ENCODE measurements around the gene LBP.
"Not testable (repeated sequence)": the region's sequence is repeated elsewhere in the genome, so short reads cannot be mapped to it uniquely, and the experiment has no call there.

LBP gene

DNA sequence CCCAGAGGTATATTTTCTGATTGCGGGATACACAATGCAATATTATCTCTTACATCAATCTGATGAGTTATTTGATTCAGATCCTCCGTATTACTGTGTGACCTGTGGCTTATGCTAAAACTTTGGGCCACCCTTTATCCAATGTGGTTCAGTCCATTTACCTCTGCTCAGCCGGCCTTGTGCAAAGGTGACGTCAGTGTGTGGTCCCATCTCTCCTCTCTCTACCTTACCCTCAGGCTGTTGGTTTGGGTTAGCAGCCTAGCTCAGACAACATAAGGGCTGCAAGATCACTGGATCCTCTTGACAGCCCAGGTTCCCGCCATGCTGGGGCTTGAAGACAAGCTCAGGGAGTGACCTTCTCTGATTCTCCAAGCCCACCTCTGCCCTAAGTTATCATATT is 55.8 kb downstream of the LBP start:
- no peak for DNase-seq (ENCODE audit: low read depth)

DNA sequence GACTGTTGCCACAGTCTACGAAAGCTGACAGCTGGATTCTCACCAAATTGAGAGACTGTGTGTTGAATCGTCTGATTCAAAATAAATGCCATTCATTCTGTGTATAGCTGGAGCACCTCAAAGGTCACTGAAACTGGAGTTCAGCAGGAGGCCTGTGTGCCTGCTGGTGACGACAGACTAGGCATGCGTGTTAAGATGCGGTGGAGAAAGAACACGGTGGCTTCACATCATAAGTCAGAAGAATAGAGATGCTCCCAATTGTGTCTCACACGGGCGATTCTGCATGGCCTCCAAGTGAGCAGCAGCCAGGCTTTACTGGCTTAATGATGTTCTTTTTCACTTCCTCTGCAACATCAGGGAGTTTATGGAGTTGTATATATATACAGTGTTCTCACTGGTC is 56.5 kb downstream of the LBP start:
- DNase-seq (ENCODE audit: low read depth) = no peak

DNA sequence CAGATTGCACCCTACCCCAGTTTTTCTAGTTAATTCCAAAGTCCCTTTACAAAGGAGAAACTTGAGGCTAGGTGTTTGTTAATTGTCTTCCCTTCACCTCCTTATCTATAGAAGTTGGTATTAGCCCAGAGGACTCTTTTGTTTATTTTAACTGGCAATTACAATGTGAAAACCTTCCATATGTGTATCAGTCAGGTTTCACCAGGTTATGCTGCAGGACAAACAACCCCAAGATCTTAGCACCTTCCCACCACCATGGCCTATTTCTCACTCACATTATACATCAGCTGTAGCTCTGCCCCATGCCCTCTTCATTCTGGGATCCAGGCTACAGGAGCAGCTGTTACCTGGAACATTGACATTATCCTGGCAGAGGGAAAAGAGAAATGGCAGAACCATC is 57.7 kb downstream of the LBP start:
- DNase-seq (ENCODE audit: low read depth) = no peak

DNA sequence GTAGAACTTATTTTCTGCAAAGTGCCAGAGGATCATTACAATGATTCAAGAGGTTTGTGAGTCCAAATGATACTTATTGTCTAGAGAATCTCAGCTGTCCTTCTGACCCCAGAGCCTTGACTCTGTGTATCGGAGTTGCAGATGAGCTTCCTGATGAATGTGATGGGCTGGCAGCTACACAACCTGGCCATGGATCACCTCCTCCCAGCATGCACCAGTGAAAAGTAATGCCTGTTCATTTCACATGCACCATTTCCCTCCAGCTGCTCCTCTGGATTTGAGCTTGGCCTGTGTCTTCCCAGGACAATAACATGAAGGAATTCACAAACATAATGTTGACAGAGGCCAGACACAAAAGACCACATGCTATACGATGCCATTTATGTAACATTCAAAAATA is 58.9 kb downstream of the LBP start:
- no peak for DNase-seq (ENCODE audit: low read depth)

DNA sequence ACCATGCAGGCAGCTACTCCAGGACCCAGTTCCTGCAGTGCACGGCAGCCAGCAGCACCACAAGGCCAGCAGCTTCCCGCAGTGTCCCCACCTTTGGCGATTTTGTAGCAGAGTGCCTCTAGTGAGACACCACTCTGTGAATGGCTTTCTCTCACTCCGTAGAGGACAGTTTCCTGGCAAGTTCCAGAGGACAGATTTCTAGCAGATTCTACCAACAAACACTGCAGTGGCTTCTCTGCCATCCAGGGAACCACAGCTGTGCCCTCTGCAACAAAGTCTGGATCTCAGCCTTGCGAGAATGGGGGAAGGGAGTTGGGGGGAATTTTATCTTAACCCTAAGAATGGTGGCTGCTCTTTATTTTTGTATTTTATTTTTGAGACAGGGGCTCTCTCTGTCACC is 60.2 kb downstream of the LBP start:
- no peak for DNase-seq (ENCODE audit: low read depth)

DNA sequence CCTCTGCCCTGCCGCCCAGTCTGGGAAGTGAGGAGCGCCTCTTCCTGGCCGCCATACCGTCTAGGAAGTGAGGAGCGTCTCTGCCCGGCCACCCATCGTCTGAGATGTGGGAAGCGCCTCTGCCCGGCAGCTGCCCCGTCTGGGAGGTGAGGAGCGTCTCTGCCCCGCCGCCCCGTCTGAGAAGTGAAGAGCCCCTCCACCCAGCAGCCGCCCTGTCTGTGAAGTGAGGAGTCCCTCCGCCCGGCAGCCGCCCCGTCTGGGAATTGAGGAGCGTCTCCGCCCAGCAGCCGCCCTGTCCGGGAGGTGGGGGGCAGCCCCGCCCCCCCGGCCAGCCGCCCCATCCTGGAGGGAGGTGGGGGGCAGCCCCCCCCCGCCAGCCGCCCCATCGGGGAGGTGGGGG is 61.0 kb downstream of the LBP start:
- DNase-seq (ENCODE audit: low read depth) = no peak

DNA sequence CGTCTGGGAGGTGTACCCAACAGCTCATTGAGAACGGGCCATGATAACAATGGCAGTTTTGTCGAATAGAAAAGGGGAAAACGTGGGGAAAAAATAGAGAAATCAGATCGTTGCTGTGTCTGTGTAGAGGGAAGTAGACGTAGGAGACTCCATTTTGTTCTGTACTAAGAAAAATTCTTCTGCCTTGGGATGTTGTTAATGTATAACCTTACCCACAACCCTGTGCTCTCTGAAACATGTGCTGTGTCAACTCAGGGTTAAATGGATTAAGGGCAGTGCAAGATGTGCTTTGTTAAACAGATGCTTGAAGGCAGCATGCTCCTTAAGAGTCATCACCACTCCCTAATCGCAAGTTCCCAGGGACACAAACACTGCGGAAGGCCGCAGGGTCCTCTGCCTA is 61.5 kb downstream of the LBP start:
- DNase-seq (ENCODE audit: low read depth) = not testable (repeated sequence)

DNA sequence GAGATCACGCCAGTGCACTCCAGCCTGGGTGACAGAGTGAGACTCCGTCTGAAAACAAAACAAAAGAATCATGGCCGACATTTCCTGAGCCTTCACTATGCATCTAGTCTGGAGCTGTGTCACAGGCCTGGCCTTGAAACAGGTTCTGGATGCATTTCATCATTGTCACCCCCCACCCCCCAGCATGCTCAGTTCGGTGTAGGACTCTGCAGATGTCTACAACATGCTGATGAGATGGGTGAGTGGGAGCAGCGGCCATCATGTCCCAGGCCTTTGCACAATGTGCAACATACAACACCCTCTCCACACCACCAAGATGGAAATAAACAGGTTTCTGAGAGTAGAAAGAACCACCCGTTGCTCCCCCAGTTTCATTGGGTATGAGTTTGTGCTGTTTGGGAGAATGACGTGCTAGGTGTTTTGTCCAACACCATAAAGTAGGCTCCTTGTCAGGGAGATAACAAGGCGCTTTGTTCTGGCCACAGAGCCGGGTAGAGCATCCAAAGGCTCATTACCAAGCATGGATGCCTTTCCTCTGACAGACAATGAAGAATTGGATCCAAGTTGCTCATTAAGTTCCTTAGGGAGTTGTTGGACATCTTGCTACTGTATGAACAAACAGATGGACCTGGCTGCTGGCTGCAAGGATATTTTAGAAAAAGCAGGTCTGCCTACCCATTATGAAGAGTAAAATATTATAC is 66.7 kb downstream of the LBP start:
- DNase-seq (ENCODE audit: low read depth) = no peak

DNA sequence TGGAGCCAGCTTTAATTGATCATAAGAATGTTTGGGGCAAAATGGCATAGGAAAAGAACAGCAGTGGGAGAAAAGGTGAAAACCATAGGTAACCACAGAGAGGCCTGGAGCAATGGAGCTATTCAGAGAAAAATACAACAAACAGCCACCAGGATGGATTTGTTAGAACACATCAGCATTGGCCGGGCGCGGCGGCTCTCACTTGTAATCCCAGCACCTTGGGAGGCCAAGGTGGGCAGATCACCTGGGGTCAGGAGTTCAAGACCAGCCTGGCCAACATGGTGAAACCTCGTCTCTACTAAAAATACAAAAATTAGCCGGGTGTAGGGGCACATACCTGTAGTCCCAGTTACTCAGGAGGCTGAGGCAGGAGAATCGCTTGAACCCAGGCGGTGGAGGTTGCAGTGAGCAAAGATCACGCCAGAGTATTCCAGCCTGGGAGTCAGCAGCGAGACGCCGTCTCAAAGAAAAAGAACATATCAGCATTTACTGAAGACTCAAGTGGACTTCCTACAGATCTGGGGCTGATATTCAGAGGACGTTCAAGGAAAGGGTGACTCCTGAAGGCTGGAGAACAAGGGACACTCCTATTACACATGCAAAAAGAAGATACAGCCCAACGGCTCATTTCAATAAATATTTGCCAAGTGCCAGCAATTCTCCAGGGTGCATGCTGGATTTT is 68.6 kb downstream of the LBP start:
- DNase-seq (ENCODE audit: low read depth) = no peak

DNA sequence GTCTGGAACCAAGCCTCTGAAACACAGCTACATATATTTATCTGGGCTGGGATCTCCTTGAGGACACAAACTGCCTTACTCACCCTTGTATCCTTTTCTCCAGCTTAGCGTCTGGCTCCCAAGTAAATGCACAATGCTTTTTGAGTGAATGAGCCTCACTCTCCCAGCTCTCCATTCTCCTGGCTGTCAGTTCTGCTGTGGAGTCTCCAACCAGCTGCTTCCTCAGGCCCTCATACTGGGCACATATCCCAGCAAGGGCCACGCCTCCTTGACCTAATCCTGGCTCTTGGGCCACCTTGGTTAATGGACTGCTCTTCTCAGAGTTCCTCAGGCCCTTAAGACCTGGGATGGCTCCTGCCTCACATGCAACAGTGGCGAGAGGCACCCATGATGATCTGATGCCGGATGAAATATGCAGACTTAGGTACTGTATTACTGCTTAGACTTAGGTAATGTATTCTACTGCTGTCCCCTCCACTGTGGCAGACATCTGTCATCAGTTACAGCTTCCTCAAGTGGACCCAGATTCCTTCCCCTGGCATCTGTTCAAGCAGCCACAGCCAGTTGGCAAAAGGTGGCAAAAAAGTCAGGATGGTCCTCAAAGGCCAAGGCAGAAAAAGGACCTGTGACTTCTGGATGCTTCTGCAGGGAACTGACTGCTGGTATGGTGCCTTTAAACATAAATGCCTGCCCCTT is 72.4 kb downstream of the LBP start:
- DNase-seq (ENCODE audit: low read depth) = no peak

DNA sequence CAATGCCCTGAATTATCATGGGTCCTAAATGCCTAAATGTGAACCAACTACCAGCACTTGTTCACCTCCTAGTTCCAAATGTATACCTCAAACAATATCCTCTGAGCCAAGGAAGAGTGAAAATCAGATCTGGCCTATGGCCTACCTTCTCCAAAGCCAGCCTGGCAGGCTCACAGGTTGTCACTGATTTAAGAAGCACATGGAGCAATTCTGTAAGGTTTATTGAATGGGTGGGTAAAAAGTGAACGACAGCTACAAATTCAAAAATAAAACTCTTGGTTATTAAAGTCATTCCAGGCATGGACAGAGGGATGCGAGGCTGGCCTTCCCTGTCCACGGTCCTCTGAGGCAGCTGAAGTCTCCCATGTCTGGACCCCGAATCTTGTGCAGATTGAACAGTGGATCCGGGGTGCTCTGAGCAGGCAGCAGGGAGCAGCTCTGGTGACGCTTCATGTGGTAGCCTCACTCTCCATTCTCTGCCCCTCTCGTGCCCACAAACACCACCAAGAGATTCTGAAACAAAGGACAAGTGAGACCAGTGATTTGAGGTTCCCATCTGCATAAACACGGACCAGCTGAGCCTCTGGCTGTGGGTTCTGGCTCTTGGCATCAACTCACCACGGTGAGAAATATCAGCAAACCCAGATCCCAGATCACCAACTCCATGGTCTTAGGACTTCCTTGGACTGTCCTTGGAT is 74.3 kb downstream of the LBP start:
- DNase-seq (ENCODE audit: low read depth) = no peak

DNA sequence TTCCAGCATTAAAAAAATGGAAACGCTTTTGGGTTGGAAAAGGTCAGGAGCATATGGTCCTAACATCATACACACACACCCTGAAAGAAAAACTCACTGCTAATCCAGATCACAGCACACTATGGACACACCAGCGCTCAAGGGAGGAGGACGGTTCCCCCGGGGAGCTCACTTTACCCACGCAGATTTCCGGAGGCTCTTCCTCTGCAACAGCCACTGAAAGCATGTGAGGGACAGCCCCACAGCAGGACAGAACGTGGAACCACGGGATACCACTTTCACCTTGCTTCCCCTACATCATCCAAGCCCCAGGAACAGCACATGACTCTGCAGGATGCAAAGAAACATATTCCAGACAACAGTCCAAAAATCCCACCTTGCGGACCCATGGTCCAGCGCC is 75.6 kb downstream of the LBP start:
- DNase-seq (ENCODE audit: low read depth) = no peak

DNA sequence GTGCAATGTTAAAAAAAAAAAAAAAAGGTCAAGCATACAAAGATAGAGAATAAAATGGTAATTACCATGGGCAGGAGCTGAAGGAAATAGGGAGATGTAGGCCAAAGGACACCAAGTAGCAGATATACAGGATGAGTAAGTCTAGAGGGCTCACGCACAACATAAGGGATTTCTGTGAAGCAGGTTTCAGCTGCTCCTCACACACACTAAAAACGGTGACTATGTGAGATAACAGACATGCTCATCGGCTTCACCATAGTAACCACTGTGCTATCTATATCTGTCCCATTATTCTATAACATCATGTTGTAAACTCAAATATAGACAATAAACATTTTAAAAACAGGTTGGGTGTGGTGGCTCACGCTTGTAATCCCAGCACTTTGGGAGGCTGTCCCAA is 77.3 kb downstream of the LBP start:
- no peak for DNase-seq (ENCODE audit: low read depth)

DNA sequence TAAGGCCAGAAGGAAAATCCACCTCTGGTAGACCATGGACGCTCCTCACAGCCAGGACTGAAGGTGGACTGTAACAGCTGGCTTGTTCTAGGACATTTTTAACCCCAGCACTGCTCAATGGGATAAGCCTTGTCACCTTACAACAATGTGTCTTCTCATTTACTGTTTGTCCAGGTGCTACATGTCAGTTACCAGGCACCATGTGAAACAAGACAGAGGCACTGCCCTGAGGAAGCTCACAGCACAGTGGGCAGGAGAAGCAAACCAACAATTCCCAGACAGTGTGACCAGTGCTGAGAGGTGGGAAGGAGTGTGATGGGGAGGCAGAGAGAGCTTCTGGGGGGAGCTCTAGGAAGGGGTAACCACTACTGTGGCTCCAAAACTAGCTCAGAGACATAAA is 78.1 kb downstream of the LBP start:
- DNase-seq (ENCODE audit: low read depth) = no peak

DNA sequence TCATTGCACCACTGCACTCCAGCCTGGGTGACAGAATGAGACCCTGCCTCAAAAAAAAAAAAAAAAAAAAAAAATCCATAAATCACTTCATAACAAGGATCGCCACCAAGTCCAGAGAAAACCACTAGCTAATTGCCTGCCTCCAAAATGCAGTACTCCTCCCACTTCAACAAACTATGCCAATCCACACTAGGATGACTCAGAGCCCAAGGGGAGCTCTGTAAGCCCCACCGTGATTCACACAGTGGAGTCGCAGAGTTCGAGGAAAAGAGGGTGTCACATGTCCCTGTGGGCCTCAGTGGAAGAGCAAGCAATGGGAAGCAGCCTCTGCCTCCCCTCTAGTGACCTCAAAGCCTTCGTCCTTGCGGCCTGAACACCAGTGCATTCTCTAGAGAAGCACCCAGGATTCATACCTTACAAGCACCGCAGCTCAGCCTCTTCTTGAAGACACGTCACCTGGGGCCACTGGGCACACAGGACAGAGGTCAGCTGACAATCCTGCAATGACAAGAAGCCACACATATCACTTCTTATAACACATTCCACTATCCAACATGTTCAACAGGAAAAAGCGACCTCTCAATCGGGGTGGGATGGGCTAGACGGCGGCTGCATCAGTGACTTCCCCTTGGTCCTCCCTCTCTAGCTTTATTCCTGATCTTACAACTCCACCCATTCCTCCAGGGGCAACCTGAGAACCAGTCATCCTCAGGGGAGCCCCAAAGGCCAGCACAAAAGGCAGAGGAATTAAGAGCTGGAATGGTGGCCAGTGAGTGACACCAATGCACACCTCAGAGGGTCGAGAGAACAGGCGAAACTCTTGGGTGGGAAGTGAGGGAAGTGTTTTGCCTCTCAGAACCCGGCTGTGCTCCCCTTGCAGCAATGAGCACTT is 80.0 kb downstream of the LBP start:
- DNase-seq (ENCODE audit: low read depth) = no peak
